Upper lobe of left lung (tissue), 6 donors: ENCODE data around the gene OSBPL5. TPM values are rescaled to one million over a fixed set of nuclear protein-coding genes. Genes with fewer than 3 reads are reported as not detected.

ENCODE experiments used
- ATAC-seq, 2 donors: fragments of 200-7000 bp; cut with Tn5 transposase; one replicate each; pipeline ENCODE4 v1.9.1; 2022; ENCODE audit warnings: mild to moderate bottlenecking in 2 of 2, moderate library complexity in 2 of 2; ENCODE audit not compliant: low FRiP score in 2 of 2
- DNase-seq, 2 donors: peaks; one replicate each; pipeline ENCODE4 v3.0.0-alpha.2; 2019 to 2020
- H3K27ac ChIP-seq, 4 donors: fragments of 200-600 bp; sonication (generic); one replicate each; pipeline ENCODE4 v1.5.1; 2016 to 2019
- H3K27me3 ChIP-seq, 4 donors: fragments of 200-600 bp; sonication (generic); one replicate each; pipeline ENCODE4 v1.5.1; 2017 to 2019
- H3K36me3 ChIP-seq, 4 donors: fragments of 200-600 bp; sonication (generic); one replicate each; pipeline ENCODE4 v1.5.1; 2016 to 2019
- H3K4me1 ChIP-seq, 4 donors: fragments of 200-600 bp; sonication (generic); one replicate each; pipeline ENCODE4 v1.5.1; 2018 to 2019
- H3K4me3 ChIP-seq, 4 donors: fragments of 200-600 bp; sonication (generic); one replicate each; pipeline ENCODE4 v1.5.1; 2017 to 2019; ENCODE audit warnings: mild to moderate bottlenecking in 2 of 4, moderate library complexity in 1 of 4
- H3K9me3 ChIP-seq, 4 donors: fragments of 200-600 bp; sonication (generic); one replicate each; pipeline ENCODE4 v1.5.1; 2018 to 2019
- EP300 ChIP-seq, 4 donors: sonication (generic); formaldehyde crosslinking; IDR thresholded peaks; one replicate each; pipeline ENCODE4 v1.5.1; 2017; ENCODE audit warnings: antibody characterized with exemption in 4 of 4, control low read depth in 2 of 4
- POLR2A ChIP-seq, 4 donors: fragments of 450-650 bp; IDR thresholded peaks; one replicate each; pipeline ENCODE4 v1.5.1; 2016 to 2017; ENCODE audit warnings: antibody characterized with exemption in 4 of 4, mild to moderate bottlenecking in 2 of 4
- POLR2AphosphoS5 ChIP-seq, 2 donors: sonication (generic); formaldehyde crosslinking; IDR thresholded peaks; one replicate each; pipeline ENCODE4 v1.5.1; 2017; ENCODE audit warnings: antibody characterized with exemption in 2 of 2
- WGBS, 2 donors: methylation state at CpG; one replicate each; pipeline ENCODE4 v1.1.5; 2017 to 2018; 5-methylcytosine and 5-hydroxymethylcytosine counted together
- total RNA-seq, 6 donors: library from RNA; depleted of rRNA in 4 of 6; stranded (reverse); fragments of >200 nt in 4 of 6; gene quantifications; one replicate each; pipeline versions ENCODE4 v1.1.0 to v1.2.1, GENCODE V29; 2016 to 2021
- TF ChIP-seq, protein P1 (sequence below), 6 experiments: fragments of 450-650 bp in 4 of 6; fragments of 200-600 bp in 2 of 6; sonication (generic) in 2 of 6; IDR thresholded peaks; one replicate each; pipeline ENCODE4 v1.5.1; 2016 to 2019; ENCODE audit warnings: antibody characterized with exemption in 6 of 6
- donor health status: DM: no; HTN: no; CAD: no; lungs with moderate emphysema.
- donor health status: DM: no; HTN: yes; CAD: no; lungs with severe emphysema.

Gene OSBPL5
- total RNA-seq, 6 donors from 2014 or later: 23.4 to 66.9 (median 48.3) TPM

GRCh38 chr11:3153291-3153861 is 11.7 kb downstream of the OSBPL5 start:
- 49 to 58% methylated on average over 14 of the region's 14 CpGs for WGBS, 2 donors
- Histone ChIP-seq H3K27me3 (no peaks in the 10 kb centered on the region), H3K27ac (peak overlapping the region; percentile 46 to 79 (median 76)), H3K4me1 (peaks cover 38 to 90% (median 44%) of the 10 kb centered on the region in 4 donors), H3K9me3 (no peaks in the 10 kb centered on the region), H3K36me3 (peaks cover 0 to 5% (median 0%) of the 10 kb centered on the region in 4 donors), H3K4me3 (no peak overlapping the region)
- TF ChIP-seq POLR2AphosphoS5 (IDR thresholded peaks at IDR 0.05) (peak; percentile 49 to 50), POLR2A (IDR thresholded peaks at IDR 0.05) (no peak), EP300 (IDR thresholded peaks at IDR 0.05) (peak in 1 of 4 donors; percentile 46)
- TF ChIP-seq, protein P1, sequence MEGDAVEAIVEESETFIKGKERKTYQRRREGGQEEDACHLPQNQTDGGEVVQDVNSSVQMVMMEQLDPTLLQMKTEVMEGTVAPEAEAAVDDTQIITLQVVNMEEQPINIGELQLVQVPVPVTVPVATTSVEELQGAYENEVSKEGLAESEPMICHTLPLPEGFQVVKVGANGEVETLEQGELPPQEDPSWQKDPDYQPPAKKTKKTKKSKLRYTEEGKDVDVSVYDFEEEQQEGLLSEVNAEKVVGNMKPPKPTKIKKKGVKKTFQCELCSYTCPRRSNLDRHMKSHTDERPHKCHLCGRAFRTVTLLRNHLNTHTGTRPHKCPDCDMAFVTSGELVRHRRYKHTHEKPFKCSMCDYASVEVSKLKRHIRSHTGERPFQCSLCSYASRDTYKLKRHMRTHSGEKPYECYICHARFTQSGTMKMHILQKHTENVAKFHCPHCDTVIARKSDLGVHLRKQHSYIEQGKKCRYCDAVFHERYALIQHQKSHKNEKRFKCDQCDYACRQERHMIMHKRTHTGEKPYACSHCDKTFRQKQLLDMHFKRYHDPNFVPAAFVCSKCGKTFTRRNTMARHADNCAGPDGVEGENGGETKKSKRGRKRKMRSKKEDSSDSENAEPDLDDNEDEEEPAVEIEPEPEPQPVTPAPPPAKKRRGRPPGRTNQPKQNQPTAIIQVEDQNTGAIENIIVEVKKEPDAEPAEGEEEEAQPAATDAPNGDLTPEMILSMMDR (IDR thresholded peaks at IDR 0.05): no peak
- DNase-seq: peak; percentile 42 to 86
- ATAC-seq: peak; percentile 11 to 84

DNA sequence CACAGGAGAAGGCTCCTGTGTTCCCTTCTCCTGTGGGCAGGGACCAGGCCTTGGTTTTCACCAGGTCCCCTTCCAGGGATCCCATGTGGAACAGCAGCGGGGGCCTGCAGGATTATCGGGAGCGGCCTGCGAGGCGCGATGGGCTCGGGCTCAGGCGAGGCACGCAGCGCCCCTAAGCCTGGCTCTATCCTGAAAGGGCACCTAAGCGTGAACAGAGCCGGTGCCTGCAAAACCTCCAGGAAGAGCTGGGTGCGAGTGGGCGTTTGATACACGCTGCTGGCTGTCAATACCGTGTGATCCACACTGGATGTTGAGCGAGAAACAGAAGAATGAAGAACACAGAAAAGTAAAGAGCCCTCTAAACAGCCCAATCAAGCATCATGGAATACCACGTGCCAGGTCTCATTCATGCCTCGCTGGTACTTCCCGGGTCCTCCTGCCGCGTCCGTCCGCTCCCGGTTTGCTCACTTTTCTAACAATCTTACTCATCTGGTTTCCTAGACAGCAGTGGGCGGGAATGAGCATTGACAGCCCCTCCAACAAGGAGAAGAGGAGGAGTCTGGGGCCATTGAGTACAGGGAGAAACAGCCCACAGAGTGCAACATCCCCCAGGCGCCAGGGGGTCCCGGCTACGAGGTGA is 12.5 kb downstream of the OSBPL5 start:
- Histone ChIP-seq H3K9me3 (no peaks in the 10 kb centered on the region), H3K27me3 (no peaks in the 10 kb centered on the region), H3K36me3 (peaks cover 0 to 5% (median 0%) of the 10 kb centered on the region in 4 donors), H3K27ac (peak overlapping the region in 1 of 4 donors; percentile 76), H3K4me3 (no peak overlapping the region), H3K4me1 (peaks cover 38 to 90% (median 42%) of the 10 kb centered on the region in 4 donors)
- WGBS, 2 donors: 88 to 90% methylated on average over 26 to 29 of the region's 29 CpGs
- TF ChIP-seq POLR2A (IDR thresholded peaks at IDR 0.05) (no peak), EP300 (IDR thresholded peaks at IDR 0.05) (no peak), POLR2AphosphoS5 (IDR thresholded peaks at IDR 0.05) (no peak)
- TF ChIP-seq, protein P1 (IDR thresholded peaks at IDR 0.05): no peak
- ATAC-seq (no peak), DNase-seq (peak in 1 of 2 donors; percentile 49)

GRCh38 chr11:3150726-3151125 is 14.4 kb downstream of the OSBPL5 start:
- no peaks in the 10 kb centered on the region for H3K9me3 ChIP-seq
- no peak overlapping the region for H3K27ac ChIP-seq
- H3K4me3 ChIP-seq: no peak overlapping the region
- H3K36me3 ChIP-seq: peaks cover 0 to 5% (median 0%) of the 10 kb centered on the region in 4 donors
- WGBS, 2 donors: 92% methylated on average over 14 of the region's 14 CpGs
- ATAC-seq (no peak), DNase-seq (peak in 1 of 2 donors; percentile 52)
- peaks cover 26 to 78% (median 32%) of the 10 kb centered on the region in 4 donors for H3K4me1 ChIP-seq
- TF ChIP-seq, protein P1 (IDR thresholded peaks at IDR 0.05): no peak
- no peak for TF ChIP-seq POLR2AphosphoS5 (IDR thresholded peaks at IDR 0.05)
- TF ChIP-seq POLR2A (IDR thresholded peaks at IDR 0.05): no peak
- no peak for TF ChIP-seq EP300 (IDR thresholded peaks at IDR 0.05)
- H3K27me3 ChIP-seq: no peaks in the 10 kb centered on the region

DNA sequence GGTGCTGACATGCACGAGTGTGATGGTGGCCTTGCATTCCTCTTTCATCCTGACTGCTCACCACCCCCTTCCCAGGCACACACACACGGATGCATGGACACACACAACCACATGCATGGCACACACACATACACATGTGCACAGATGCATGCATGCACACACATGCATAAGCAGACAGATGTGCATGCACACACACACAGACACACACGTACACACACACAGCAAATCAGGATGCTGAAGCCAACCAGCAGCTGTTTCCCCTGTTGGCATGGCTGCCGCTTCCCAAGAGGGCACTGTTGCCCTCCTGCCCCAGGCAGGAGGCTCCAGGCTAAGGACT is 15.3 kb downstream of the OSBPL5 start:
- ATAC-seq: no peak
- WGBS, 2 donors: 75 to 88% methylated on average over 3 to 4 of the region's 4 CpGs
- H3K4me1 ChIP-seq: peaks cover 20 to 69% (median 25%) of the 10 kb centered on the region in 4 donors
- no peak overlapping the region for H3K27ac ChIP-seq
- TF ChIP-seq EP300 (IDR thresholded peaks at IDR 0.05) (no peak), POLR2AphosphoS5 (IDR thresholded peaks at IDR 0.05) (no peak), POLR2A (IDR thresholded peaks at IDR 0.05) (no peak)
- TF ChIP-seq, protein P1 (IDR thresholded peaks at IDR 0.05): no peak
- no peak overlapping the region for H3K4me3 ChIP-seq
- H3K9me3 ChIP-seq: no peaks in the 10 kb centered on the region
- DNase-seq: no peak
- H3K36me3 ChIP-seq: peaks cover 0 to 5% (median 0%) of the 10 kb centered on the region in 4 donors
- H3K27me3 ChIP-seq: no peaks in the 10 kb centered on the region
